Activated naive CD4-positive, alpha-beta T cell treated with anti-CD3 and anti-CD28 coated beads, Interleukin-2, amount 50 U/mL, for 16 hours (primary cell): ENCODE data around the gene POP7.

Source experiments
- DNase-seq: peaks from one replicate; pipeline ENCODE4 v3.0.0-alpha.2; 2020

The POP7 gene

DNA sequence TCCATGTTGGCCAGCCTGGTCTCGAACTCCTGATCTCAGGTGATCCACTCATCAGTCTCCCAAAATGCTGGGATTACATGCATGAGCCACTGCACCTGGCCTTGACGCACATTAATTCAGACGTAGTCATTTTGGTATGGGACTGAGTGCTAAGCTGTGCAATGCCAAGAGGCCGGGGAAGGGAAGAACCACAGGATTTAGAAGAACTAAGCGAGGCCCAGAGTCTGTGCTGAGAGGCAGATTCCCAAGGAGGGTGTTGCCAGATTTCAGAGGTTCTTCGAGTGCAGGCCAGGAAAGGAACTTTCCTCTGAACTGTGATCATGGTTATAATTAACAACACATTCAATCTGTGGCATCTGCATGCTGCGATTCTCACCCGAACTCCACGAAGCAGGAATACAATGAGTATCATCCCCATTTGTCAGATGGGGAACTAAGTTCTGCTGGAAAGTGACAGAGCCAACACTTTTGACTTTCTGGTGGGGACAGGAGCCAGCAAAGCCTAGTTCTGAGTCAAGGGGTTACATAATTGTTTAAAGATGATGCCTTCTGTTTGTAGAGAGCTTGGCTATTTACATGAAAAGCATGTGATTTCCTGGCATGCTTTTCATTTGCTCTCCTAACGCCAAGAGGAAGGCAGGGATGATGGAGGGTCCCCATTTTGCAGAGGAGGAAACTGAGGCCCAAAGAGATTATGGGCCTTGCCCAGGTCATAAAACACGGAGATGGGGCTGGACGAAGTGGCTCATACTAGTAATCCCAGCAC, 21.3 kb downstream of the POP7 start:
- DNase-seq, result no peak

DNA sequence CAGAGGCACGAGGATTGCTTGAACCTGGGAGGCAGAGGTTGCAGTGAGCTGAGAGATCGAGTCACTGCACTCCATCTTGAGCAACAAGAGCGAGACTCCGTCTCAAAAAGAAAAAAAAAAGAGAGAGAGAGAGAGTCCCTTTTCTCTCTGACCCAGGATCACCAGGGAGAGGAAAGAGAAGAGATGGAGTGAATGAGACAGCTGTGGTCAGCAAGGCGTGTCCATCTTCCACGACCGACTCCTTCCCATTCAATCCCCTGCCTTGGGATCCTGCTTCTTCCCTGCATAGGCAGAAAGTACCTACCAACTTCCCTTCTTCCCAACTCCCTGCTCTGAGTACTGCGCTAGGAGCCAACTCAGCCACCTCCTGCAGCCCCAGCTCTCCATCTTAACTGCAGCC, 22.3 kb downstream of the POP7 start:
- DNase-seq, result no peak

GRCh38 chr7:100730136-100730800, 24.3 kb downstream of the POP7 start:
- no peak for DNase-seq

DNA sequence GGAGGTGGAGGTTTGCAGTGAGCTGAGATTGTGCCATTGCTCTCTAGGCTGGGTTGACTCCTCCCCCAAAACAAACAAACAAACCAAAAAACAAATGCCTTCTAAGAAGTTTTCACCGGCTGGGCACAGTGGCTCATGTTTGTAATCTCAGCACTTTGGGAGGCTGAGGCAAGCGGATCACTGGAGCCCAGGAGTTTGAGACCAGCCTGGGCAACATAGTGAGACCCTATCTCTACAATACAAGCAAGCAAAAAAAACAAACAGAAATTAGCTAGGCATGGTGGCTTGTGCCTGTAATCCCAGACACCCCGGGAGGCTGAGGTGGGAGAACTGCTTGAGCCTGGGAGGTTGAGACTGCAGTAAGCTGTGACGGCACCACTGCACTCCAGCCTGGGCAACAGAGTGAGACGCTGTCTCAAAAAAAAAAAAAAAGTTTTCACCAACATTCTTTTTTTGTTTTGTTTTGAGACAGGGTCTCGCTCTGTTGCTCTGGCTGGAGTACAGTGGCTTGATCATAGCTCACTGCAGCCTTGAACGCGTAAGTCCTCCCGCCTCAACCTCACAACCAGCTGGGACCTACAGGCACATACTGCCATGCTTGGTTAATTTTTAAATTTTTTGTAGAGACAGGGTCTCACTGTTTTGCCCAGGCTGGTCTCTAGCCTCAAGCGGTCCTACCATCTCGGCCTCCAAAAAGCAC, 26.2 kb downstream of the POP7 start:
- no peak for DNase-seq

DNA sequence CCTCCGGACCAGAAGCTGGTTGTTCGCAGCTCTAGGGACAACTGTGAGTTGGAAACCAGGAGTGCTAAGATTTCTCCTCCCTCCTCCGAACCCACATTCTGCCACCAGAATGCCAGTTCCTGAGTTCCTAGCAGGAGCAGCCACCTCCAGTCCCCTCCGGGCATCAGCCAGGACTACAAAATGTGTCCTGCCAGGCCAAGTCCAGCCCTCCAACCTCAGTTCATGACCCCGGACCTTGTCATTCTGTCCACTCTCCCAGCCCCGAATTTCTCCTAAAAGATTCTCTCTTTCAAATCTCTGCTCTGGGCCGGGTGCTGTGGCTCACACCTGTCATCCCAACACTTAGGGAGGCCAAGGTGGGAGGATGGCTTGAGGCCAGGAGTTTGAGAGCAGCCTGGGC, 29.8 kb downstream of the POP7 start:
- DNase-seq, result no peak

DNA sequence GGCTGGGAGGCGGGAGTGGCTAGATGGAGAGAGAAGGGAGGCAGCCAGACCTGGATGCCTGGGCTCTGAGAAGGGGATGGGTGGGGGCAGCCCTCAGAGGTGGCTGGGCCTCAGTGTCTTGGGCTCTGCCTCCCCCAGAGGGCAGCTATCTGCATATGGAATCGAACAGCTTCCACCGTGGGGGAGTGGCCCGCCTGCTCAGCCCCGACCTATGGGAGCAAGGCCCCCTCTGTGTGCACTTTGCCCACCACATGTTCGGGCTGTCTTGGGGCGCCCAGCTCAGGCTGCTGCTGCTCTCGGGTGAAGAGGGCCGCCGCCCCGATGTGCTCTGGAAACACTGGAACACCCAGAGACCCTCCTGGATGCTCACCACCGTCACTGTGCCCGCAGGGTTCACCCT, 30.8 kb downstream of the POP7 start:
- no peak for DNase-seq

DNA sequence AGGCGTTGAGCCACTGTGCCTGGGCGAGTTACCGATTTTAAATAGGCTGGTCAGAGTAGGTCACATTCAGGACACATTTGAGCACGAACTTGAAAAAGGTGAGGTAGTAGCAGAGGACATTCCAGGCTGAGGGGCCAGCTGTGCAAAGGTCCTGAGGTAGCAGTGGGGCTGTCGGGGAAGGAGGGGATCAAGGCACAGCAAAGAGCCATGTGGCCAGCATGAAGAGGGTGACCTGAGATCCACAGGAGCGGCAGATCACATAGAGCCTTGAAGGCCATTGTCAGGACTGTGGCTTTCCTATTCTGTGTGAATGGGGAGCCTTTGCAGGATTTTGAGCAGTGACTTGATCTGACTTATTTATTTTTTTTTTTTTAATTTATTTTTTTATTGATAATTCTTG, 34.0 kb downstream of the POP7 start:
- DNase-seq, result no peak

DNA sequence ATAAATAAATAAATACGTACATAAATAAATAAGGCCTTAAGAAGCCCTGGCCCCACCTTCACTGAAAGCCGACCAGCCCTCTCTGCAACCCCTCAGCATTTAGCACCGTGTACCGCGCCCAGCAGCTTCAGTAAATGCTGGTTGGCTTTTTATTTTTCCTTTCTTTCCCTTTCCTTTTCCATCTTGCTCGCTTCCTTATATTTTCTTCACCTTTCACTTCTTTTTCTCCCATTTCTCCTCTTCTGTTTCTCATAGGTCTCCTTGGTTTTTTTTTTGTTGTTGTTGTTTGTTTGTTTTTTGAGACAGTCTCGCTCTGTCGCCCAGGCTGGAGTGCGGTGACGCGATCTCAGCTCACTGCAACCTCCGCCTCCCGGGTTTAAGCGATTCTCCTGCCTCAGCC, 38.7 kb downstream of the POP7 start:
- DNase-seq, result no peak

DNA sequence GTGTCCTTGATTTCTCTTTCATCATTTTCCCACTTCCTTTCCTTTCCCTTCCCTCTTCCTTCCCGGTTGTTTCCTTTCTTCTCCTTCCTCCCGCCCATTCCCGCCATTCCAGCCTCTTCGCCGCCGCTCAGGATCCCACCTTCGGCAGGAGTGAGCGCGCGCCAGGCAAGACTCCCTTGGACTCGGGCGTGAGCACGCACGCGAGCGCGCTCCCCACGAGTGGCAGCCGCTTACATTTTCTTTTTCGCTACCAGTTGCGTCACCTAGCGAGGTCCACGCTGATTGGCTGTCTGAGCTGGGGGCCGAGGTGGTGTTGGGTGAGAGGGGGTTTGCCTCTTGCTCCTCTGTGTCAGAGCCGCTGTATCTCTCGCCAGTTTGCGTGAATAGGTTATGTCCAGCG, 39.3 kb downstream of the POP7 start:
- DNase-seq, result peak; percentile 22

DNA sequence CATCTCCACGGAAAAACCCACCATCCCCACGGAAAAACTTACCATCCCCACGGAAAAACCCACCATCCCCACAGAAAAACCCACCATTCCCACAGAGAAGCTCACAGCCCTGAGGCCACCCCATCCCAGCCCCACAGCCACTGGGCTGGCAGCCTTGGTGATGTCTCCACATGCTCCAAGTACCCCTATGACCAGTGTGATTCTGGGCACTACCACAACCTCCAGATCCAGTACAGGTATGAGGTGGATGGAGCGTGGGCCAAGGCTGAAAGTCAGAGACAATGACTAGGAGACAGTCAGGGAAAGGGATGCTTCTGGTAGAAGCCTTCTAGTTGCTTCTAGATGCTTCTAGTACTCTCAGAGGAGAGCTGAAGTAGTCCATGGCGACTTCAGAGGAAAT, 47.1 kb downstream of the POP7 start:
- no peak for DNase-seq

GRCh38 chr7:100753750-100754149, 47.8 kb downstream of the POP7 start:
- no peak for DNase-seq
